IPS DF 19.7 (cell line): ENCODE measurements around the gene LAMTOR5.
A peak's percentile ranks its signal among the peaks of the same experiment; 100 is the strongest.
"Not testable (repeated sequence)": the region's sequence is repeated elsewhere in the genome, so short reads cannot be mapped to it uniquely, and the experiment has no call there.

ENCODE experiments used
- DNase-seq: peaks from one replicate; pipeline ENCODE4 v3.0.0-alpha.2; 2013; ENCODE audit warnings: low read depth, low spot score

Gene LAMTOR5

DNA sequence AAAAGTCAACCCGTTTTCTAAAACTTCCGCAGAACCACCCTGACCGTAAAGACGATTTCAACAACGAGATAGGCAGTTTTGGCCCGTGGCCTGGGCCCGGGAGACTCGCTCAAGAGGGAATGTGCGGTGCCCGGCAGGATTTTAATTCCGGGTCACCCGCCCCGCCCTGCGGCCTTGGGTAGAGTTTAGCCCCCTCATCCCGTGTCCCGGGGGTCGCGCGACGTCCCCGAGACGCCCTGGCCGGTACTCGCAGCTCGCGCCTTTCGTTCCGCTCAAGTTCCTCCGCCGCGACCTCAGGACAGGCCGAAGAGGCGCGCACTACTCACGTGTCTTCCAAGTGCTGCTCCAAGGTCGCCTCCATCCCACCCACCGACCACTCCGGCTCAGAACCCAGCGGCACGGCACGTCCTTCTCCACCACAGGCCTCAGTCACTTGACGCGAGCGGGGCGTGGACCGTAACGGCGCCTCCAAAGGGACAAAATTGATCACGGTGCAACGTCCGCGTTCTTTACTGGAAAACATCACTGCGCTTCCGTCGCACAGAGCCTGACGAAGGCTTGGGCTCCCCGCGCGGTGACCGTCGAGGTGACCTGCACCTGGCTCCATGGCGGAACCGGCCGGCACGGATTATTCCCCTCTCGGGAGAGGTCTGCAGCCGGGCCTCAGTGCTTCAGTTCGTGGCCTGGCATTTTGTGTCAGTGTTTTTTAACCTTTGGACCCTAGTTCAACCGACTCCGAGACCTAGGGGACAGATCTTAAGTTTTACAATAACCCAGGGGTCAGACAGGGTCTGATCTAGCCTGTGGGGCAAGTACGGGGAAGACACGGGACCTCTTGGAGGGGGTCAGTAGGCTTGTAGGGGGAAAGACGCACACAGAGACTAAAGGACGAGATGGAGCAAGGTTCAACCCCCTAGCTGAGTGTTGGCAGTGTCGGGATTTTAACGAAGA lies at the start of gene LAMTOR5:
Gene LAMTOR5 (minus strand): TSS at position 435 of the 951 bp plus-strand sequence. CDS start 74 bp downstream, at position 361.
- peak; percentile 76 for DNase-seq

GRCh38 chr1:110457206-110457605 lies 49.7 kb upstream of the LAMTOR5 start:
- DNase-seq = no peak

- DNase-seq = no peak
These were observed 47.7 kb upstream of the LAMTOR5 start for GRCh38 chr1:110455151-110455550.

DNA sequence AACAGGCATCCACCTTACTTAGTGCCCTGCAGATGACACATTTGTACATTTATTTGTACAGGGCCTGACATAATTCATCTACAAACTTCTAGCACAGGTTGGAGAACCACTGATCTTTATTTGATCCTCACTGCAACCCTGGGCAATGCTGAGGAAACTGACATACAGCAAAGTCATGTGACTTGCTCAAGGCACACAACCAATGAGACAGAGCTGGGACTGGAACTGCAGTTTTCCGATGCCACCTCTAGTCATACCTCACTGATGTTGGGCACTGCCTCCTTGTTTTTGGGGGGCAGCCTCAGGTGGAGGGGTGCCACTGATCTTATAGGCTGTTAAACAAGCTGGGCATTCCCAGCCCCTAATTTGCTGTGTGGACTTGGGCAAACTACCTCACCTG lies 46.8 kb upstream of the LAMTOR5 start:
- no peak for DNase-seq

GRCh38 chr1:110453829-110454228 lies 46.3 kb upstream of the LAMTOR5 start:
- no peak for DNase-seq

DNA sequence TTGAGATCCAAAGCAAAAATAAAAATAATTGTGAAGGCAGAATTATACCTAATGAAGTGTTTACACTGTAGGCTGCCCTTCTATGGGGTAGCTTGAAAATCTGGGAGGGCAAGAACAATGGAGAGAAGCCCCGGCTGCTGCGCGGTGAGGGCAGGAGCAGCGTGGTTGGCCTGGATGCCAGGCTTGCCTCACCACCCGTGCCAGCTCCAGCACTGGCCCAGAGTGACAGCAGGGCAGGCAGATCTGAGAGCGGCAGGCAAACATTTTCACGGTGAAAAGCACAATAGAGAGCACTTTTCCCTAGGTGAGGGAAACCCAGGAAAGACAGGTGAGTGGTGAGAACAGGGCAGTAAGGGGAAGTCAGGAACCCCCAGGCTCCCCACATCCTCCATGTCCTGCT lies 44.8 kb upstream of the LAMTOR5 start:
- no peak for DNase-seq

DNA sequence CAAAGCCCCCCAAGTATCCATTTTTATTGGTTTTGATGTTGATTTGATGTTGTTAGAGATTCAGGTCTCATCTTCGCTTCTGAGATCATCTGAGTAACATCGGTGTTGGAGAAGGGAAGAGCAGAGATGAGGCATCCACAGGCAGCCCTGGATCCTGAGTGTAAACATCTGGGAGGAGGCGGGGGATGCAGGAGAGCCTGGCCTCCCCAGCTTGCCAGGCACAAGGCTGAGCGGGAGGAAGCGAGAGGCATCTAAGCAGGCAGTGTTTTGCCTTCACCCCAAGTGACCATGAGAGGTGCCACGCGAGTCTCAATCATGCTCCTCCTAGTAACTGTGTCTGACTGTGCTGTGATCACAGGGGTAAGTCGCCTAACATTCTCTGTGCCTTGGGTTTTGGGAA lies 43.4 kb upstream of the LAMTOR5 start, which contains the start of gene PROK1:
Gene PROK1 (plus strand): TSS at position 221 of the 400 bp plus-strand sequence. CDS start 68 bp downstream, at position 289.
- no peak for DNase-seq

GRCh38 chr1:110449661-110450651 lies 42.5 kb upstream of the LAMTOR5 start:
- DNase-seq = no peak

- DNase-seq = no peak
These were observed 37.1 kb upstream of the LAMTOR5 start for GRCh38 chr1:110444561-110444960.

- no peak for DNase-seq
These were observed 36.0 kb upstream of the LAMTOR5 start for GRCh38 chr1:110443451-110443850.

GRCh38 chr1:110441888-110442287 lies 34.4 kb upstream of the LAMTOR5 start:
- no peak for DNase-seq

- no peak for DNase-seq
These were observed 33.4 kb upstream of the LAMTOR5 start for GRCh38 chr1:110440877-110441276.

DNA sequence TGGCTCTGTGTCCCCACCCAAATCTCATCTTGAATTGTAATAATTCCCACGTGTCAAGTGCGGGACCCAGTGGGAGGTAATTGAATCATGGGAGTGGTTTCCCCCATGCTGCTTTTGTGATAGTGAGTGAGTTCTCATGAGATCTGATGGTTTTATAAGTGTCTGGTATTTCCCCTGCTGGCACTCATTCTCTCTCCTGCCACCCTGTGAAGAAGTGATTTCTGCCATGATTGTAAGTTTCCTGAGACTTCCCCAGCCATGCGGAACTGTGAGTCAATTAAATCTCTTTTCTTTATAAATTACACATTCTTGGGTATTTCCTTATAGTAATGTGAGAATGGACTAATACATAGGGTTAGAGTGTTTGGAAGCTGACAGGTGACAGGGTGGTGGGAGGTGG lies 32.4 kb upstream of the LAMTOR5 start:
- not testable (repeated sequence) for DNase-seq

GRCh38 chr1:110438893-110439292 lies 31.4 kb upstream of the LAMTOR5 start:
- DNase-seq = no peak

DNA sequence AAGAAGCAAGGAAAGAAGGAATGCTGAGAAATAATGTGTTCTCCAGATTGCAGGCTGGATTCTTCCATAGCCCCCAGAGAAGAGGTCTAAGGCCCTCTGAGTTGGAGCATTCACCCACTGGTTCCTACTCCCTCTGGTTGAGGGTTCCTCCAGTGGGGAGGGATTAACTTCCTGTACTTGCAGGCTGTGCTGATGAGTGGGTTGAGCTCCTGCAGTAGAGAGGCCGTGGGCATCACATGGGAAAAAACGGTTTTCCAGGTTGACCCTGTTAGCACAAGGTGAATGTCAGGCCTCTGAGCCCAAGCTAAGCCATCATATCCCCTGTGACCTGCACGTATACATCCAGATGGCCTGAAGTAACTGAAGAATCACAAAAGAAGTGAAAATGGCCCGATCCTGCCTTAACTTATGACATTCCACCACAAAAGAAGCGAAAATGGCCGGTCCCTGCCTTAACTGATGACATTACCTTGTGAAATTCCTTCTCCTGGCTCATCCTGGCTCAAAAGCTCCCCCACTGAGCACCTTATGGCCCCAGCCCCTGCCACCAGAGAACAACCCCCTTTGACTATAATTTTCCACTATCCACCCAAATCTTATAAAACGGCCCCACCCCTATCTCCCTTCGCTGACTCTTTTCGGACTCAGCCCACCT lies 30.3 kb upstream of the LAMTOR5 start:
- not testable (repeated sequence) for DNase-seq

DNA sequence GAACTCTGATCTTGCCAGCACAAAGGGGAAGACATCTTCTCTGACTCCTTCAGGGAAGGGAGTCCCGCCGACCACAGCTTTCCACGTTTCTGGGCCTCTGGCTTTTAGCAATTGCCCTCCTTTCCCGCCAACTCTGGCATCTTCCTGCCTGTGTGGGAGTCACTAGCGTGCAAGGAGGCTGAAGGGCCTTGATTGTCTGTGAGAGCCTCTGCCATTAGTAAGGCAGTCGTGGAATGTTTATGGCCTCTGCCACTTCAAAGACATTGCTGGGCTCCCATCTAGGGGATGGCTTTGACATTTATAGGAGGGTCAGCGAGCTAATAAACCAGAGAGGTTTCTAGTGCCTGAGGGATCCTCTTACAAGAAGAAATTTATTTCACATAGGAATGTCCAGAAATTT lies 29.1 kb upstream of the LAMTOR5 start:
- DNase-seq = no peak

GRCh38 chr1:110434946-110435345 lies 27.5 kb upstream of the LAMTOR5 start:
- DNase-seq = no peak

DNA sequence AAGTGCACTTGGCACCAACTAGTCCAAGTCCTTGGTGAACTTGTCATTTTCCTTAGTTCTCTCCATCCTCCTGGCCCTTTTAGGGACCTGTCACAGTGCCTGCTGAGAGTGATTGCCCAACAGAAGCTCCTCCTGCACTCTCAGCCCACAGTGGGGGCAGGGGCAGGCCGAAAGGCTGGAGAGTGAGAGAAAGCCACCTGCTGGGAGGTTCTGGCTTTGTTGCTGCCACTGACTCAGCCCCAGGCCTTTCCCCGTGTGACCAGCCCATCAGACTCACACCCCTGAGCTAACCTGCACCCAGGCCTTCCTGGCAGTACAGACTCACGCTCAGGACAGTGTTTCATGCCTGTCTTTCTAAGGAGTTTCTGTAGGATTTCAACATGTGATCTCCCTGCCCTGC lies 26.3 kb upstream of the LAMTOR5 start:
- DNase-seq = peak; percentile 59

GRCh38 chr1:110433213-110433612 lies 25.7 kb upstream of the LAMTOR5 start:
- DNase-seq = no peak

- DNase-seq = no peak
These were observed 23.4 kb upstream of the LAMTOR5 start for GRCh38 chr1:110430901-110431300.

DNA sequence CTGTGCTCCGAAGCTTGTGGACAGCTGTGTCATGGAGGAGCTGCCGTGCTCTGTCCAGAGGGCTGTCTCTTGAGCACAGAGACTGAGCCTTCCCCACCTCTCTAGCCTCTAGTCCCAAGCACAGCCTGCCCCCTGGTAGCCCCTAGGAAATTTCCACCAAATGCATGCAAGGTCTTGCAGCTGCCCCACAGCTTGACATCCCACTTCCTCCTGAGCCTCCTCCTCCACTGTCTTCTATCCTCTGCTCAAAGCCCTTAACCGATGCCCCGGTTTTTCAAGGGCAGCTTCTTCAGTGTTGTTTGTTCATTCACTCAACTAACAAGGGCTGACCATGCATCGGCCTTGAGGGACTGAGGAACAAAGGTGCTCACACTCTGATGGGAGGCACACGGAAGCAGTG lies 22.9 kb upstream of the LAMTOR5 start:
- no peak for DNase-seq
